GM19238 (cell line): ENCODE results near the gene CD47.

ENCODE experiments used
- DNase-seq: peaks from one replicate; pipeline ENCODE4 v3.0.0; 2011; ENCODE audit warnings: low spot score; ENCODE audit not compliant: insufficient read length

The CD47 gene

GRCh38 chr3:108014943-108015342, 75.9 kb downstream of the CD47 start:
- DNase-seq: no peak

- DNase-seq: no peak
Measured at GRCh38 chr3:108013141-108014055, 77.4 kb downstream of the CD47 start.

DNA sequence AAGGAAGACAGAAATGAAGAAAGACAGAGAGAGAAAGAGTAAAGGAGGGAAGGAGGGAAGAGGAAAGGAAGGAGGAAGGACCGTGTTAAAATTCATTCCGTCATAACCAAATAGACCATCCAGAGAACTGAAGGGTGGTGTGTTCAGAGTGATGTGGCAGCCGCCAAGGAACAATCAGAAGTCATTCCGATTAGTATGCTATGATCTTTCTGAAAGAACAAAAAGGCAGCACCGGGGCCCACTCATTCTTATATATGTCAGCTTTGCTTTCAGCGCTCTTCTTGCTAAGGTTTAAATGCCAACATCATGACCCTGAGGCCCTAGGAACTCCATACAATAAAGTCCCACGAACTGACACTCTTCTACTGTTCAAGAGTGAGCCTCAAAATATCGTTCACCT, 78.5 kb downstream of the CD47 start:
- no peak for DNase-seq

- DNase-seq: no peak
Measured at GRCh38 chr3:108011616-108012015, 79.2 kb downstream of the CD47 start.

GRCh38 chr3:108008931-108009639, 81.7 kb downstream of the CD47 start:
- no peak for DNase-seq

DNA sequence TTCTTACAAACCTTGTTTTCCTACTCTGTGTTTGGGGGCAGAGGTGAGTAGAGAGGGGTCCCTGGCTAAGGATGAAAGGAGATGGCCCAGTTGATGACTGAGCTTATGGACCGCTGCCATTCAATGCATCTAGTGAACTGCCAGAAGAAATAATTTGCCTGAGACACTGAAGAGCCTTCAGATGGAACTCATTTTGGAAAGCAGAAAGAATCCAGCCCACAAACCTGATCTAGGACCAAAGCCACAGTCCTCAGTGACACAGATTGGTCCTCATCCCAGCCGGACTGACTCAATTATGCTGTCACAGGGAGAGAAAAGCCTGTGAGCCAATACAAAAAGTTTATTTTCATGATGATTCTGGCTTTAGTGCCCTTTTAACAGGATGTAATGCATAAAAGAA, 82.7 kb downstream of the CD47 start:
- DNase-seq: no peak

GRCh38 chr3:108006881-108007331, 83.9 kb downstream of the CD47 start:
- no peak for DNase-seq

- no peak for DNase-seq
Measured at GRCh38 chr3:108006077-108006771, 84.6 kb downstream of the CD47 start.

- no peak for DNase-seq
Measured at GRCh38 chr3:108004647-108005046, 86.2 kb downstream of the CD47 start.

DNA sequence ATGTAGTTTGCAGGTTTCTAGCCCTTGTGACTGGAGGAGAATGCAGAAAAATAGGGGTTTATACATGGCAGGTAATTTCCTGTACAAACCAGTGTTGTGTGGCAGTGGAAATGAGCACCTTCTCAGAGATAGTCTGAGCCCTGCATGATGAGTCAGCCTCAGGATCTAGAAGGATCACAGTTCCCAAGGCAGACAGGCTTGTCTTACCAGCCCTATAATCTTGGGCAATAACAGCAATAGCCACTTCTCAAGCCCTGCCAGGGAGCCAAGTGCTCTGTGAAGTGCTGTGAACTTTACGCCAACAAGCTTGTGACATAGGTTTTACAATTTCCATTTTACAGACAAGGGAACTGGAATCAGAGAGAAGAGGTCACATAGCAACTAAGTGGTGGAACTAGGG, 89.4 kb downstream of the CD47 start:
- no peak for DNase-seq

- DNase-seq: no peak
Measured at GRCh38 chr3:107999215-107999775, 91.5 kb downstream of the CD47 start.

- no peak for DNase-seq
Measured at GRCh38 chr3:107997671-107998070, 93.2 kb downstream of the CD47 start.

DNA sequence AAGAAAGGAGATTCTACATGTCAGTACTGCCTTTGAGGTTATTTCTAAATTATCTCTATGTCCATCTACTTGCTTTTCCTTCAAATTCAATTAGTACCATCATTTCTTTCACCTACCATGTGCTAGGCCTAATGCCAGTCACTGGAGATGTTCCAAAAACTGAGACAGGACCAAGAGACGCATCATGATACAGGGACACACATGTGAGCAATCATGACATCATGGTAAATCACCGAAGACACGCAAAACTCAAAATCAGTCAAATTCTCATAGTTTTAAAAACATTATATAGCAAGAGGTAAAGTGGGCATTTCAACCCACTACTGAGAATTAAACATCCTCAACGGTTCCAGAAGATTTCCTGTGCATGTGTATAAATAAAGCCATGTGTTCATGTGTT, 95.0 kb downstream of the CD47 start:
- DNase-seq: no peak

DNA sequence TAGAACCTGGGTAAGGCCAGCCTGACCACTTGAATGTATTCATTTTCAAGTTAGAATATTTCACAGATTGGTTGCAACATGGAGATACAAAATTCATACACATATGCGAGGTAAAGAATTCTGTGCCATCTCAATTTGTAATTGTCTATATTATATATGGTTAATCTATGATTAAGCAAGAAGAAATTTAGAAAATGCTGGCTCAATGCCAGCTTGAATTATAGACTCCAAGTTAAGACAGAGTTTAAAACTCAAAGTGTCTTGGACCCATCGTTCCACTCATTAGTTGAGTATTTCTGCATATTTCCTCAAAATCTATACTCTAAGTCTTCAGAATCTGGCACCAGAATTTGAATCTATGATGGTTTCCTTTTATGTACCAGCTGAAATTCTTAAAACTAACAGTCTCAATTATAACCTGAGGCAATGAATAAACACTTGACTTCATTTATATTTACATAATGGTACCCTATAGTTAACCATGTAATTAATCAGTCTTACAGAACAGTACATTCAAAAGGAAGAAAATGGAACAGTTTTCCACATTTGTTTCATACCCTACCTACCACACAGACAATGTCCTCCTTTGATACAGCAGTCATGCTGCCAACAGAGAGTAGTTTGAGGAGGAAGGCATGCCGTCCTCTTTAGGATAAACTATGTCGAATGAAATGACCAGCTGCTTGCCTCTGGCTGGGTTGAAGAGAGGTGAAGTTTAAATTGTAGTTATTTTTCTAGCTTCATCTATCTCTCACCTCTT, 95.7 kb downstream of the CD47 start:
- DNase-seq: no peak

- DNase-seq: no peak
Measured at GRCh38 chr3:107994181-107994580, 96.7 kb downstream of the CD47 start.

DNA sequence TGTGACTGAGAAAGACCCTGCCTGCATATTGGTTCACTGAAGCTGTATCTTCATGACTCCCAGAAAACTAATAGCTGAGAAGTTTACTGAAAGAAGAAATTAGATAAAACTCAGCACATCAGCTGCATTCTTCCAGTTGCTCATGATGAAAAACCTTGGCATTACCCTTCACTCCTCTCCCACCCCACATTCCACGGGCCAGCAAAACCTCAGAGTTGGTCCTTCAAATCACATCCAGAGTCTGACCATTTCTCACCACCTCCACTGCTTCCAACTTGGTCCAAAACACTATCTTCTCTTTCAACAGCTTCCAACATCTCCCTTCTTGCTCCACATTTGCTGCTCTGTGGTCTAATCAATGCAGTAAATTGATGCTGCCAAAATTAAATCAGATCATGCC, 97.1 kb downstream of the CD47 start:
- DNase-seq: no peak
